Spinal cord (tissue), 10 donors: Measurements from ENCODE around the gene KLHL17. TPM values are rescaled to one million over a fixed set of nuclear protein-coding genes. Genes with fewer than 3 reads are reported as not detected.

Source experiments
- DNase-seq, 6 donors: peaks; one replicate each; pipeline versions ENCODE4 v3.0.0 to v3.0.0-alpha.2; 2013 to 2015; ENCODE audit warnings: low spot score in 6 of 6, low read depth in 4 of 6
- H3K27ac ChIP-seq: one replicate; pipeline ENCODE4 v1.5.1; 2013; ENCODE audit warnings: low read depth, low read length, control low read depth
- H3K27me3 ChIP-seq: one replicate; pipeline ENCODE4 v1.6.1; 2013; ENCODE audit warnings: low read length; ENCODE audit not compliant: control insufficient read depth, insufficient read depth
- H3K36me3 ChIP-seq: one replicate; pipeline ENCODE4 v1.6.1; 2013; ENCODE audit warnings: low read length; ENCODE audit not compliant: control insufficient read depth, insufficient read depth
- H3K4me1 ChIP-seq: one replicate; pipeline ENCODE4 v1.6.1; 2013; ENCODE audit warnings: low read length; ENCODE audit not compliant: control insufficient read depth, insufficient read depth
- H3K4me3 ChIP-seq: one replicate; pipeline ENCODE4 v1.5.1; 2013; ENCODE audit warnings: low read depth, low read length, control low read depth
- H3K9me3 ChIP-seq: one replicate; pipeline ENCODE4 v1.6.1; 2013; ENCODE audit warnings: low read length; ENCODE audit not compliant: control insufficient read depth, insufficient read depth
- WGBS: methylation state at CpG from one replicate; pipeline ENCODE4 v1.1.5; 2013; ENCODE audit warnings: missing lambda C conversion rate; ENCODE audit not compliant: insufficient coverage; 5-methylcytosine and 5-hydroxymethylcytosine counted together
- polyA plus RNA-seq, 2 donors: library from polyadenylated mRNA; unstranded; fragments of 120-200 nt; gene quantifications; one replicate each; pipeline ENCODE4 v1.2.1, GENCODE V29; 2013; ENCODE audit not compliant: insufficient read length in 2 of 2
- total RNA-seq, 2 donors: library from RNA; depleted of rRNA in 1 of 2; stranded (reverse); fragments of 120-200 nt in 1 of 2; fragments of >200 nt in 1 of 2; gene quantifications; one replicate each; pipeline versions ENCODE4 v1.2.3 to v1.2.4, GENCODE V29; 2013 to 2014
- donor health status: healthy.

Gene KLHL17
- total and polyA plus RNA-seq, 4 donors = 5.4 to 27.4 (median 17.6) TPM

GRCh38 chr1:921011-921837 is 39.2 kb upstream of the KLHL17 start:
- Histone ChIP-seq H3K4me1 (peaks cover 82% of the 10 kb centered on the region), H3K36me3 (peaks cover 6% of the 10 kb centered on the region), H3K27me3 (peaks cover 49% of the 10 kb centered on the region), H3K27ac (no peak overlapping the region), H3K9me3 (no peaks in the 10 kb centered on the region), H3K4me3 (peak overlapping the region; percentile 18)
- DNase-seq = peak in 5 of 6 donors; percentile 69 to 94 (median 76)
- WGBS = 31% methylated on average over 38 of the region's 38 CpGs

- Histone ChIP-seq H3K4me3 (peak within 1 kb of the TSS; percentile 30), H3K9me3 (no peaks in the 10 kb centered on the region), H3K27ac (no peak within 1 kb of the TSS), H3K36me3 (peaks cover 20% of the 10 kb centered on the region), H3K27me3 (peaks cover 55% of the 10 kb centered on the region), H3K4me1 (peaks cover 82% of the 10 kb centered on the region)
- WGBS = 4% methylated on average over 69 of the region's 72 CpGs
- peak in 5 of 6 donors; percentile 75 to 97 (median 85) for DNase-seq
Observed at GRCh38 chr1:923131-923990, 37.0 kb upstream of the KLHL17 start, which contains the start of gene SAMD11. SAMD11 (plus strand) TSS chr1:923923; CDS start chr1:924432, 509 bp downstream.

GRCh38 chr1:923991-924655 is 36.3 kb upstream of the KLHL17 start:
- Histone ChIP-seq H3K36me3 (peaks cover 28% of the 10 kb centered on the region), H3K4me3 (no peak overlapping the region), H3K4me1 (peaks cover 82% of the 10 kb centered on the region), H3K9me3 (no peaks in the 10 kb centered on the region), H3K27me3 (peaks cover 63% of the 10 kb centered on the region), H3K27ac (no peak overlapping the region)
- no peak for DNase-seq
- WGBS = under 1% methylated on average over 98 of the region's 98 CpGs

GRCh38 chr1:924656-925560 is 35.5 kb upstream of the KLHL17 start:
- peak in 2 of 6 donors; percentile 56 to 60 for DNase-seq
- H3K4me3 ChIP-seq = peak overlapping the region; percentile 31

GRCh38 chr1:925561-926421 is 34.6 kb upstream of the KLHL17 start:
- Histone ChIP-seq H3K4me3 (peak overlapping the region; percentile 37), H3K27me3 (peaks cover 65% of the 10 kb centered on the region), H3K9me3 (no peaks in the 10 kb centered on the region), H3K36me3 (peaks cover 44% of the 10 kb centered on the region), H3K4me1 (peaks cover 66% of the 10 kb centered on the region), H3K27ac (no peak overlapping the region)
- 3% methylated on average over 60 of the region's 65 CpGs for WGBS
- DNase-seq = no peak

More at GRCh38 chr1:924656-925560, 35.5 kb upstream of the KLHL17 start:
- Histone ChIP-seq H3K9me3 (no peaks in the 10 kb centered on the region), H3K27ac (no peak overlapping the region), H3K36me3 (peaks cover 36% of the 10 kb centered on the region), H3K4me1 (peaks cover 75% of the 10 kb centered on the region), H3K27me3 (peaks cover 69% of the 10 kb centered on the region)
- under 1% methylated on average over 120 of the region's 120 CpGs for WGBS

GRCh38 chr1:927234-927633 is 33.1 kb upstream of the KLHL17 start:
- Histone ChIP-seq H3K4me1 (peaks cover 55% of the 10 kb centered on the region), H3K9me3 (no peaks in the 10 kb centered on the region), H3K27me3 (peaks cover 69% of the 10 kb centered on the region), H3K36me3 (peaks cover 47% of the 10 kb centered on the region), H3K27ac (no peak overlapping the region), H3K4me3 (no peak overlapping the region)
- DNase-seq = no peak
- WGBS = 56% methylated on average over 9 of the region's 9 CpGs

- Histone ChIP-seq H3K4me3 (no peak overlapping the region), H3K27me3 (peaks cover 71% of the 10 kb centered on the region), H3K9me3 (no peaks in the 10 kb centered on the region), H3K36me3 (peaks cover 52% of the 10 kb centered on the region), H3K4me1 (peaks cover 54% of the 10 kb centered on the region), H3K27ac (no peak overlapping the region)
- DNase-seq = no peak
- 59% methylated on average over 8 of the region's 10 CpGs for WGBS
Observed at GRCh38 chr1:927748-928147, 32.6 kb upstream of the KLHL17 start.
